IMR-90 (cell line): Measurements from ENCODE around the gene NR1I3.

Experiments used
- BHLHE40 ChIP-seq: fragments of 150-350 bp; IDR thresholded peaks from 2 replicates; pipeline ENCODE4 v1.6.1; 2016; ENCODE audit warnings: mild to moderate bottlenecking, low read depth, low read length
- CEBPB ChIP-seq: IDR thresholded peaks from 2 replicates; pipeline ENCODE4 v1.6.1; 2012; ENCODE audit warnings: low read depth, low read length, improper control_type of control experiment
- CHD1 ChIP-seq: IDR thresholded peaks from 2 replicates; pipeline ENCODE4 v1.6.1; 2012; ENCODE audit warnings: low read depth, low read length, improper control_type of control experiment
- CTCF ChIP-seq: conservative IDR thresholded peaks from 2 replicates; pipeline ENCODE4 v1.5.1; 2012; ENCODE audit warnings: mild to moderate bottlenecking, low read depth, low read length, improper control_type of control experiment
- ELK1 ChIP-seq: fragments of 150-350 bp; IDR thresholded peaks from 2 replicates; pipeline ENCODE4 v1.6.1; 2016; ENCODE audit warnings: low read depth, mild to moderate bottlenecking, low read length, moderate library complexity, borderline replicate concordance
- MAFK ChIP-seq: IDR thresholded peaks from 2 replicates; pipeline ENCODE4 v1.6.1; 2012; ENCODE audit warnings: low read depth, low read length, improper control_type of control experiment
- POLR2A ChIP-seq: IDR thresholded peaks from 2 replicates; pipeline ENCODE4 v1.6.1; 2012; ENCODE audit warnings: mild to moderate bottlenecking, low read depth, low read length
- RAD21 ChIP-seq: IDR thresholded peaks from 2 replicates; pipeline ENCODE4 v1.6.1; 2012; ENCODE audit warnings: low read length, improper control_type of control experiment
- RCOR1 ChIP-seq: IDR thresholded peaks from 2 replicates; pipeline ENCODE4 v1.6.1; 2012; ENCODE audit warnings: mild to moderate bottlenecking, low read length, improper control_type of control experiment; ENCODE audit not compliant: insufficient replicate concordance
- SMC3 ChIP-seq: fragments of 150-350 bp; IDR thresholded peaks from 2 replicates; pipeline ENCODE4 v1.6.1; 2016; ENCODE audit warnings: low read depth, mild to moderate bottlenecking, antibody characterized with exemption, low read length, moderate library complexity
- USF2 ChIP-seq: fragments of 150-350 bp; IDR thresholded peaks from 2 replicates; pipeline ENCODE4 v1.6.1; 2017; ENCODE audit warnings: mild to moderate bottlenecking, antibody characterized with exemption, low read length, low read depth

GRCh38 chr1:161265305-161265704 lies 27.3 kb upstream of the NR1I3 start:
- no peak for TF ChIP-seq RAD21
- TF ChIP-seq SMC3 = no peak
- no peak for TF ChIP-seq POLR2A
- TF ChIP-seq MAFK = no peak
- TF ChIP-seq CTCF = no peak
- TF ChIP-seq ELK1 = no peak
- no peak for TF ChIP-seq BHLHE40
- TF ChIP-seq CEBPB = no peak
- no peak for TF ChIP-seq CHD1
- no peak for TF ChIP-seq USF2
- no peak for TF ChIP-seq RCOR1
